Posterior cingulate gyrus (tissue), 11 donors: ENCODE measurements around the gene MSL1.

Source experiments
- DNase-seq, 10 donors: peaks; one replicate each; pipeline versions ENCODE4 v3.0.0 to v3.0.0-alpha.2; 2020 to 2021; ENCODE audit warnings: mixed read lengths in 3 of 10
- intact Hi-C: fragments of 100-400 bp; cut with DNase I; formaldehyde crosslinking; loops from one replicate; pipeline ENCODE4 v1.15.1; 2023

MSL1 gene

DNA sequence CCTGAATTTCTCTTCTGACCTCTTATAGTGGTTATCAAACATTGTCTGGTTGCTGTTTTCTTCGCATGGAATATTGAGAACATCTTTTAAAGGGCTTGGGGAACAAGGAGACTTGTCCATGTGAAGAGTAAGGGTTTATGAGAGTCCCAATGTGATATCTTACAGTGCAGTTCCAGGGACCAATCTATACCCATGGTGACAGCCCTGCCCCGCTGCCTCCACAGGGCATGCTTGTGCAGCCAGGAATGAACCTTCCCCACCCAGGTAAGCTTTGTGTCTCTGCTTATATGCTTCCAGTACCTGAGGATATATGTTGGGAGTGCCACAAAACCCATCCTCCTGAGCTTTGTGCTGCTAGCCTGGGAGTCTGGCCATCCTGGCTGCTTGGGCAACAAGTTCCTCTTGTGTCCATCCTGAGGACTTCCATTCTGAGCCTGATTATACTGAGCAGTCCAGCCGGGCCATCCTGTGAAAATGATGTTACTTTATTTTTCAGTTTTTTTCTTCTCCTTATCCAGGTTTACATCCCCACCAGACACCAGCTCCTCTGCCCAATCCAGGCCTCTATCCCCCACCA, 46.0 kb downstream of the MSL1 start:
- intact Hi-C loops, result loop anchor here (1.0 to 10.0 kb wide), 2 partner anchors 54 to 153 kb away; partner anchors contain the start of gene CSF3
- DNase-seq, result peak in 1 of 10 donors; percentile 68

- peak in 3 of 10 donors; percentile 34 to 40 (median 35) for DNase-seq
- intact Hi-C loops, result loop anchor here (1.0 to 10.0 kb wide), 2 partner anchors 55 to 154 kb away; partner anchors contain the start of gene CSF3
Measured at GRCh38 chr17:40168262-40168832, 46.6 kb downstream of the MSL1 start.

GRCh38 chr17:40170325-40170724, 48.6 kb downstream of the MSL1 start:
- peak in 1 of 10 donors; percentile 20 for DNase-seq
- intact Hi-C loops, result no loop called here

DNA sequence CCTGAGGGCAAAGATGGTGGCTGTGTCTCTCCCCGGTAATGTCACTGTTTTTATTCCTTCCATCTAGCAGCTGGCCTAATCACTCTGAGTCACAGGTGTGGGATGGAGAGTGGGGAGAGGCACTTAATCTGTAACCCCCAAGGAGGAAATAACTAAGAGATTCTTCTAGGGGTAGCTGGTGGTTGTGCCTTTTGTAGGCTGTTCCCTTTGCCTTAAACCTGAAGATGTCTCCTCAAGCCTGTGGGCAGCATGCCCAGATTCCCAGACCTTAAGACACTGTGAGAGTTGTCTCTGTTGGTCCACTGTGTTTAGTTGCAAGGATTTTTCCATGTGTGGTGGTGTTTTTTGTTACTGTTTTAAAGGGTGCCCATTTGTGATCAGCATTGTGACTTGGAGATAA, 50.0 kb downstream of the MSL1 start:
- peak in 1 of 10 donors; percentile 41 for DNase-seq
- intact Hi-C loops, result no loop called here

- peak in 1 of 10 donors; percentile 19 for DNase-seq
- intact Hi-C loops, result no loop called here
Measured at GRCh38 chr17:40173091-40173777, 51.5 kb downstream of the MSL1 start.

DNA sequence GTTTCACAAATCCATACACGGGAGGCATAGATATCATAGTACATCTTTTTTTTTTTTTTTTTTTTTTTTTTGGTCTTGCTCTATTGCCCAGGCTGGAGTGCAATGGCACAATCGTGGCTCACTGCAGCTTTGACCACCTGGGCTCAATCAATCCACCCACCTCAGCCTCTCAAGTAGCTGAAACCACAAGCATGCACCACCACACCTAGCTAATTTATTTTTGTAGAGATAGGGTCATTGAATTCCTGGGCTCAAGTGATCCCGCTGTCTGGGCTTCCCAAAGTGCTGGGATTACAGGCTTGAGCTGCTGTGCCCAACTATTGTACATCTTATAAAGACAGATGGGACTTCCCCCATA, 52.0 kb downstream of the MSL1 start:
- intact Hi-C loops, result no loop called here
- peak in 1 of 10 donors; percentile 25 for DNase-seq

- intact Hi-C loops, result no loop called here
- peak in 1 of 10 donors; percentile 16 for DNase-seq
Measured at GRCh38 chr17:40174514-40174913, 52.7 kb downstream of the MSL1 start.

DNA sequence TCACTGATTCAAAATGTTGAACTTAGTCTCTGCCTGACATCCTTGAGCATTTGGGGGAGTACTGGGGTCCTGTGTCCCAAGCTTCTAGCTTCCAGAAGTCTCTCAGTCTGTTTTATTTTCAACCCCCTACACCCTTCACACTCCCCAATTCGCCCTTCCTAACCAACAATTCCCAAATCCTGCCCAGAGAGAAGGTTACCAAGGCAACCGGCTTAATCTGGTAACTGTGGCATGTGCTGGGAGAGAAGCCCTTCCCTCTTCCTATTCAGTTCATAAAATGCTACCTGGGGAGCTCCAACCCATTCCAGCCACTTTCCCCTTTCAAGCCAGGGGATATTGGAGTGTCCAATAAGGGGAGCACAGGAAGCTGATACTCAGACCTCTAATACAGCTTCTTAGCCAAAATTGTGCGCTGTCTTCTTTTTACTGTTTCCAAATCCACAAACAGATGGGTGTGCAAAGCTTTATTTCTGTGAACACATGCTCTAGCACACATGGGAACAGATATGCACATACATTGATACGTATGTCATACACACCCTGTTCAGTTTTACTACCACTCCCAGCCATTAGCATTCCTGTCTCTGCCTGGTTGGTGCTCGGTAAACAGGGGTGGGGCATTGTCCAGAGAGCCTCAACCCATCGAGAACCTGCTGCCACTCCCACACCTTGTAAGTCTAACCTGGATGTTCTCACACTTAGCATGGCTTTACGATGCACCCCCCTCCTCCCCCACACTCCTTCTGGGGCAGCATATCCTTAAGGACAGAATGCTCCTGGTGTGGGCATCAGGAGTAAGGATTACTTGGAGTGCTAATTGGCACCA, 54.4 kb downstream of the MSL1 start:
- peak in 1 of 10 donors; percentile 14 for DNase-seq
- intact Hi-C loops, result no loop called here

- intact Hi-C loops, result no loop called here
- peak in 1 of 10 donors; percentile 67 for DNase-seq
Measured at GRCh38 chr17:40176754-40177110, 55.0 kb downstream of the MSL1 start.

- intact Hi-C loops, result no loop called here
- DNase-seq, result peak; percentile 27 to 95 (median 70)
Measured at GRCh38 chr17:40177275-40177874, 55.6 kb downstream of the MSL1 start, which contains the start of gene RAPGEFL1. TSS of gene RAPGEFL1 (plus strand) at chr17:40177470. CDS start at chr17:40177862, 392 bp downstream.

DNA sequence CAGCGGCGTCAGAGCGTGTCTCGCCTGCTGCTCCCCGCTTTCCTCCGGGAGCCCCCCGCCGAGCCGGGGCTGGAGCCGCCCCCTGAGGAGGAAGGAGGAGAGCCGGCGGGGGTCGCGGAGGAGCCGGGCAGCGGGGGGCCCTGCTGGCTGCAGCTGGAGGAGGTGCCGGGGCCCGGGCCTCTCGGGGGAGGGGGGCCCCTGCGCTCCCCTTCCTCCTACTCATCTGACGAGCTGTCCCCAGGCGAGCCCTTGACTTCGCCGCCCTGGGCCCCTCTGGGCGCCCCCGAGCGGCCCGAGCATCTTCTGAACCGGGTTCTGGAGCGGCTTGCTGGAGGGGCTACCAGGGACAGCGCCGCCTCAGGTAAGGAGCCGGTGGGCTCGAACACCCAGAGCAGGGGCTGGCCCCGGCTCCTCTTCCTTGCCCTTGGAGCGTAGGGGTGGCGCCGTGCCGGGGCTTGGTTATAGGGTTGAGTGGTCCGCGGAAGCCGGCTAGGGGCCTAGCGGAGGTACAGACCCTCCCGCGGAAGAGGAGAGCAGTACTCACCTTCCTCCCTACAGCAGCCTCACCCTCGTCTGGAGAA, 56.3 kb downstream of the MSL1 start:
- peak in 2 of 10 donors; percentile 78 to 84 for DNase-seq
- intact Hi-C loops, result no loop called here

DNA sequence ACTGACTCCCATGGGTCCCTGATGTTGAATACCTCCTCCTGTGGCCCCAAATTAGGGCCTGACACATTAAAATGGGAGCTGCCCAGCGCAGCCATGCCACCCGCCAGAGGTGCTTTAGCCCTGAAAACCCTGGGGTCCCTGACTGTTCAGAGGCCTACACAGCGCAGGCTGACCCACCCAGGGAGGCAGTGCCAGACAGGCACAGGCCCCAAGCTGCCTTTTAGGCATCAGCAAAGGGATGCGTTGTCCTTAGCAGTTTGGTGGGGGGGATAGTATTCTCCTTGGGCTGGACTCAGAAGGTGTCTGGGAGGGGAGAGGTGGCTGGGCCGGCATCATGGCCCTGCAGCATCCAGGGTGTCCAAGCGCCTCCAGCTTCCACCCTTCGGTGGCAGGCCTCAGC, 56.9 kb downstream of the MSL1 start:
- intact Hi-C loops, result no loop called here
- DNase-seq, result no peak

DNA sequence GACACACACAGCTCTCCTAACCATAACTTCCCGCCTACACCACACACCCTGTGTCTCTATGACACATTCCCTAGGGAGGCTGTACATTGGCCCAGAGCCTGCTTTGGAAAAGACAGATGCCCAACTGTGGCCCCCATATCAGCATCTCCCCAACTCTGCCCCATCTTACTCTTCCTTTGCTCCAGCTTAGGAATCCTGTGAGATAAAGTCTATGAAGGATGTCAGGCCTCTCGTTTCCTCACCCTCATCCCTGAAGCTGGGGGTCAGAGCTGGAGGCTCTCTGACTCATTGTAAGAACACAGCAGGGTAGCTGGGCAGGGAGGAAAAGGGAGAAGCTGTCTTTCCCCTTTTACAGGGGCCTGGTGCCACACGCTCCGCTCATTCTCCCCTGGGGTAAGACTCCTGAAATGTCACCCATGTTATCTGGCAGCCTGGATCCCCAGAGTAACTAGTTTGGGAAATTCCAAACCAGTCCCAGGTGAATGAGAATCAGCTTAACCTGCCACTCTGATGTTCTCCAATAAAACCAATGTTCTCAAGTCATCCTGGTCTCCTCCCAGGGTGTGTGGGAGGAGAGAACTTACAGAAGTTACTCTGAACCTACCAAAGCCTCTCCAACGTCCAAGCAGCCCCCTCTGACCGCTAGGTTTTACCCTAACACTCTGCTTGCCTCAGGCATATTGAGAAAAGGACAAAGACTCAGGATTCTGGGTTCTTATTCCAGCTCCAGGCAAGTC, 58.3 kb downstream of the MSL1 start:
- intact Hi-C loops, result no loop called here
- peak in 1 of 10 donors; percentile 74 for DNase-seq

GRCh38 chr17:40180694-40181093, 58.9 kb downstream of the MSL1 start:
- intact Hi-C loops, result no loop called here
- DNase-seq, result no peak

GRCh38 chr17:40181205-40181604, 59.4 kb downstream of the MSL1 start:
- intact Hi-C loops, result no loop called here
- DNase-seq, result peak in 1 of 10 donors; percentile 76

DNA sequence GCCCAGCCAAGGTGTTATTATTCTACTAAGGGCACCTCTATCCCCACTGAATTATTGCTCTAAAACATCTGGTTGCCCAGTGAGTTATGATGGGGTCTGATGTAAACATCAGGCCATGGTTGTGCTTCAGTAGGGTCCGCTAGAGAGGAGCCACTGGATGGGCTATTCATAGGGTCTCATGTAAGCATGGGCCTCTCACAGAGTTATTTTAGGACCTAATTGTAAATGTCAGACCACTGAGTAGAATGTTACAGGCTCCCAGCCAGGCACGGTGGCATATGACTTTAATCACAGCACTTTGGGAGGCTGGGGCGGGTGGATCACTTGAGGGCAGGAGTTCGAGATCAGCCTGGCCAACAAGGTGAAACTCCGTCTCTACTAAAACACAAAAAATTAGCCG, 60.8 kb downstream of the MSL1 start:
- no peak for DNase-seq
- intact Hi-C loops, result no loop called here
